MG63 (cell line): ENCODE results near the gene RALGAPA2. TPM values are rescaled to one million over a fixed set of nuclear protein-coding genes. Genes with fewer than 3 reads are reported as not detected.
"Not testable (repeated sequence)": the region's sequence is repeated elsewhere in the genome, so short reads cannot be mapped to it uniquely, and the experiment has no call there.

ENCODE experiments used
- DNase-seq: peaks from one replicate; pipeline ENCODE4 v3.0.0-alpha.2; 2020
- H3K27me3 ChIP-seq: fragments of 250-450 bp; sonication (Bioruptor Pico); 2 replicates; pipeline ENCODE4 v1.5.1; 2020; ENCODE audit warnings: mild to moderate bottlenecking, moderate library complexity
- H3K36me3 ChIP-seq: fragments of 250-450 bp; sonication (Bioruptor Pico); 2 replicates; pipeline ENCODE4 v1.5.1; 2020; ENCODE audit warnings: mild to moderate bottlenecking, moderate library complexity
- H3K4me3 ChIP-seq: fragments of 250-450 bp; sonication (Bioruptor Pico); 2 replicates; pipeline ENCODE4 v1.5.1; 2020; ENCODE audit warnings: mild to moderate bottlenecking, moderate library complexity
- H3K9me3 ChIP-seq: fragments of 250-450 bp; sonication (Bioruptor Pico); 2 replicates; pipeline ENCODE4 v1.5.1; 2020; ENCODE audit warnings: mild to moderate bottlenecking, moderate library complexity
- total RNA-seq: library from RNA; depleted of rRNA; stranded (reverse); fragments of >200 nt; shearing (Covaris generic); gene quantifications from 2 replicates; pipeline ENCODE4 v1.2.3, GENCODE V29; 2014; ENCODE audit warnings: low replicate concordance

RALGAPA2 gene
- total RNA-seq, 1 experiment from 2014 or later: 0.53 TPM

DNA sequence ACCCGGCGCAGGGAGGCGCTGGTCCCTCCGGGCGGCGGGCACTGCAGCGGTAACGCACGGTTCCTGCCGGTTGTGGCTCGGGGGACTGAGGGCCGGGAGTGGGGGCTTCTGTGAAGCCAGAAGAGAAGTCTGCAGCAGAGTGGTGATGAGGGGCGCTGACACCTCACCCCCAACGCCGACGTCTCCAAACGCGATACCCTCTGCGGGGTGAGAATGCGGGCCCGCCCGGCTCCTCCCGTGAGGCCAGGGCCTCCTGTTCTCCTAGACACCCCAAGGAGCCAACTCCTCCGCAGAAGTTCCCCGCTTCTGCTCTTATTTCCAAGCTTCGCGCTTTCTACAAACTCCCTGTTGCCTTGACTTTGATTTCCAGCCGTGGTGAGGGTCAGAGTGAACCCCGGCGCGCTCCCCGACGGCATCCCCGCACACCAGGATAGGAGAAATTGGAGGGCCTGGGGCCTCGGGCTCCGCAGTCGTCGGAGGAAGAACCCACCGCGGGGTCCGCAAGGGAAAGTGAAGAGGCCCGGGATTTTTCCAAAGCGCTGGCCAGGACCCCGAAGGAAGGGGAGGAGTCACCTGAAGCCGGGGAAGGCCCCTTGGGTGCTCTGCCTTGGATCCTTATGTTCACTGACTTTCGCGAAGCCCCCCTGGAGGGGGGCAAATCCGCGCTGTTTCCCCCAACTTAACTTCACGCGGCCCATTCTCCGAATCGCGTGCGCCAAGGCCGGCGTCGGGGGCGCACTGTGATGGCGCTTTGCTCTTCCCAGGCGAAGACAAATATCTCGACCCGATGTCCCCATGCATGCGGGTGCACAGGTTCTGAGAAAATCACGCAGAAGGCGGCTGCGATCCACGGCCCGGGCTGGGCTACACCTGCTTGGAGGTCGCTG is 347.6 kb downstream of the RALGAPA2 start:
- no peak for DNase-seq
- peaks cover 33% of the 10 kb centered on the region for H3K27me3 ChIP-seq

DNA sequence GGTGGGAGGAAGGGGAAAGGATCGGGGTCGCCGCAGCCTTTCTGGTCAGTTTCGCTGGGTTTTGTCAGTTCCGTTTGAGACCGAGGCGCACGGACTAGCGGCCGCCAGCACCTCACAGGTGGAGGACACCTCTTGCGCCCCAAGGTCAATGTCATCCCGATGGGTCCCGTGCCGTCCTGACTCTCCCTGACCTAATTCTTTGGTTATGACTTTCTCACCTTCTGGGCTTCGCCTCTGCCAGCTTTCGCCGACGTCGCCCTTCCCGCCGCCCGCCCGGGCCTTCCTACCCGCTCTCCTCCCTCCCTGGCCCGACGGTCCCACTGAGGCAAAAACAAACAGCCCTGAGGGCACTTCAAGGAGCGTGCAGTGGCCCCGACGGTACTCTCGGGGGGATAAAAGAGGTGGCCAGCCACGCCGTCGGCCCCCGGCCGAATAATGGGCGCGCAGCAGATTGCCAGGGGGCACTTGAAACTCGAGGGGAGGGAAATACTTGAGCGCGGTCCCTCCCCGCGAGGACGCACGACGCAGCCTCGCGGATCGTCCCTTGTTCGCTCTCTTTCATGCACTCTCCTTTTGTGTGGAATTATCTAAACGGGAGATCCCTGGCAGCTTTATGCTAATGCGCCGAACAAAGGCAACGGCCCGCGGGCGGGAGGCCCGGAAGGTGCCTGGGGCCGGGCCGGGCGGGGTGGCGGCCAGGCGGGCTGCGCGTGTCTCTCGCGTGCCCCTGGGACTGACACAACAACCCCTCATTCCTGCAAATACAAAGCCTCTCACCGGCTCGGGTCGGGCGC is 348.4 kb downstream of the RALGAPA2 start:
- DNase-seq: no peak
- Histone ChIP-seq H3K27me3 (peaks cover 28% of the 10 kb centered on the region), H3K9me3 (no peaks in the 10 kb centered on the region), H3K4me3 (no peak overlapping the region), H3K36me3 (no peaks in the 10 kb centered on the region)

More for the DNA sequence above, 347.6 kb downstream of the RALGAPA2 start:
- Histone ChIP-seq H3K9me3 (no peaks in the 10 kb centered on the region), H3K4me3 (no peak overlapping the region), H3K36me3 (no peaks in the 10 kb centered on the region)

DNA sequence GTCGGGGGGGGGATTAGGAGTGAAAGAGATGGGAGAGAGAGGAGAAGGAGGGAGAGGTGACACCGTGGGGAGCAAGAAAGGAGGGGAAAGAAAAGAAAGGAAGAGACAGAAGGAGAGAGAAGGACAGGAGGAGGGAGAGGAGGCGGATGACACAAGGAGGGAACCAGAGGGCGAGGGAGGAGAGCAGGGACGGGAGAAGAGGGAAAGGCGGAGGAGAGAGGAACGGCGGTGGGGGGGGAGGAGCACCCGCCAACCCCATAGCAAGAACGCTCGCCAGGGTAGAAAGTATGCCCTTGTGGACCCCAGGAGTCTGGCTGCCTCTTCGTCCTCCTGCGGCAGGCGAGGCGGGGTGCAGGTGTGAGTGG is 349.0 kb downstream of the RALGAPA2 start:
- H3K27me3 ChIP-seq: peaks cover 28% of the 10 kb centered on the region
- no peaks in the 10 kb centered on the region for H3K9me3 ChIP-seq
- H3K36me3 ChIP-seq: no peaks in the 10 kb centered on the region
- DNase-seq: no peak
- no peak overlapping the region for H3K4me3 ChIP-seq

DNA sequence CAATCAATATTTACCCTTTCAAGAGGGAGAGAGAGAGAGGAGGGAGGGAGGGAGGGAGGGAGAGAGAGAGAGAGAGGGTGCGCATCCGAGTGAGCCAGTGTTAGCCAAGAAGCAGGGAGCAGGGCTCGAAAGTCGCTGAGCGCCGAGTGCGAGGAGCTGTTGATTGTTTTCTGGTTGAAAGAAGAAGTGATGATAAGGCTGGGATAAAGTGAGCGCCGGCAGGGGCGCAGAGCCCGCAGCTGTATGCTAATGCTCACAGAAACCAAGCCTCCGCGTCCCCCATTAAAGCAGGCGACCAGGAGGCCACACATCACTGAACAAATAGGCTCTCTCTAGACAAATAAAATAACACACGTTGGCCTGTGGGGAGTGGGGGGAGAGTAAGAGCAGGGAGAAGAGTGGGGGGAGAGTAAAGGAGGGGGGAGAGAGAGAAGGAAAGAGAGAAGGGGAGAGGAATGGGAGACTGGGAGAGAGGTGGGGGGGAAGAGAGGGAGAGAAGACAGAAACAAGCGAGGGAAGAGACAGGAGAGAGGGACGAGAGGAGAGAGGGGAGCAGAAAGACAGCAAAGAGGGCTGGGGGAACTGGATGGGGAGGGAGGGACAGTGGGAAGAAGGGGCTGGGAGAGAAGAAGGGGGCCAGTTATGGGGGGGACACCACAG is 349.5 kb downstream of the RALGAPA2 start:
- DNase-seq: no peak
- Histone ChIP-seq H3K9me3 (no peaks in the 10 kb centered on the region), H3K27me3 (peaks cover 28% of the 10 kb centered on the region), H3K36me3 (no peaks in the 10 kb centered on the region), H3K4me3 (no peak overlapping the region)

DNA sequence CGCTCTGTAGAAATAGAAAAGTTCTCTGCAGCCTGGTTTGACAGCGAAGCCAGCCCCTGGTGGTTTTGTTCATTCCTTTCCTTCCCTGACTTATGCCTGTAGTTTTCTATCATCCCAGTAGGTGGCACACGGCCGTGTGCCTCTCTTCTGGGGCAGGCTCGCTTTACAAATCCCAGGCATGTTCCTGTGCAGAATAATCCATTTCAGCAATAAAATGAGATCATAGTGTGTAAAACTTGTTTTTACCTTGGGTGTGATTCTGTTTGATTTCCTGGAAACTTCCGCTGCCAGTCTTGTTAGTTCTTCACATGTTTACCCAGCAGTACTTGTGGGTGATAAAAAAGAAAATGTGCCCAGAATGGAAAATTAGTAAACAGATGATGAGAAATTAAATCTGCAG is 352.0 kb downstream of the RALGAPA2 start:
- DNase-seq: no peak
- no peaks in the 10 kb centered on the region for H3K36me3 ChIP-seq
- H3K27me3 ChIP-seq: peaks cover 27% of the 10 kb centered on the region
- no peak overlapping the region for H3K4me3 ChIP-seq
- H3K9me3 ChIP-seq: no peaks in the 10 kb centered on the region

DNA sequence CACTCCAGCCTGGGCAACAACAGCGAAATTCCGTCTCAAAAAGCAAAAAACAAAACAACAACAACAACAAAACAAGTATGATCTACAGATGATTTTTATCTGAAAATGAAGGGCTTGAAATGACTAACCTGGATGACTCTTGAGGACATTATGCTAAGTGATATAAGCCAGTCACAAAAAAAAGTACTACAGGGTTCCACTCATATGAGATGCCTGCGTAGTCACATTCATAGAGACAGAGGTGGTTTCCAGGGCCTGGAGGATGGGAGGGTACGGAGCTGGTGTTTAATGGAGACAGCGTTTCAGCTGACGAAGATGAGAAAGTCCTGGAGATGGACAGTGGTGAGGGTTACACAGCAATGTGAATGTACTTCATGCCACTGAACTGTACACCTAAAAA is 352.8 kb downstream of the RALGAPA2 start:
- DNase-seq: no peak
- Histone ChIP-seq H3K36me3 (no peaks in the 10 kb centered on the region), H3K9me3 (no peaks in the 10 kb centered on the region), H3K4me3 (no peak overlapping the region), H3K27me3 (peaks cover 19% of the 10 kb centered on the region)

DNA sequence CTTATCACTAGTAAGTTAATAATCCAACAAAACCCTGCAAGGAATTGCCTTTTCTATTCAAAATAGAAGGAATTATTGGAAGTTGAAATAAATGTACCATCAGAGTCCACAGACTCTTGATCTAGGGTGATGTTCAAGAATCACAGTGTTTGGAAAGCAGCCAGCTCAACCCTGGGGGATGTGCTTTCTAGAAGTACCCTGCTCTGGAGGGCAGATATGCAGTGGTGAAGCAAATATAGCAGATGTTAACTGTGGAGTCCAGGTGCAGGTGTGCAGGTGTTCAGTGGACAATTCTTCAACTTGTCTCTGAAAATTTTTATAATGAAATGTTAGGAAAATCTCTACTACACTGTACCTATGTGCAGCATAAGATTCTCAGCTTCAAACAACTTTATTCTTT is 353.6 kb downstream of the RALGAPA2 start:
- Histone ChIP-seq H3K4me3 (no peak overlapping the region), H3K27me3 (peaks cover 13% of the 10 kb centered on the region)

DNA sequence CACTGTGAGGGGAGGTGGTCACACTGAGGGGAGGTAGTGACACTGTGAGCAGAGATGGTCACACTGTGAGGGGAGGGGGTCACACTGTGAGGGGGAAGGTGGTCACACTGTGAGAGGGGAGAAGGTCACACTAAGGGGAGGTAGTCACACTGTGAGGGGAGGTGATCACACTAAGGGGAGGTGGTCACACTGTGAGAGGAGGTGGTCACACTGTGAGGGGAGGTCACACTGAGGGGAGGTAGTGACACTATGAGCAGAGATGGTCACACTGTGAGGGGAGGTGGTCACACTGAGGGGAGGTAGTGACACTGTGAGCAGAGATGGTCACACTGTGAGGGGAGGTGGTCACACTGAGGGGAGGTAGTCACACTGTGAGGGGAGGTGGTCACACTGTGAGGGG is 356.9 kb downstream of the RALGAPA2 start:
- H3K27me3 ChIP-seq, H3K9me3 ChIP-seq, H3K4me3 ChIP-seq, DNase-seq, H3K36me3 ChIP-seq: not testable (repeated sequence)

More for the DNA sequence above, 353.6 kb downstream of the RALGAPA2 start:
- H3K9me3 ChIP-seq: no peaks in the 10 kb centered on the region
- no peak for DNase-seq
- H3K36me3 ChIP-seq: no peaks in the 10 kb centered on the region

DNA sequence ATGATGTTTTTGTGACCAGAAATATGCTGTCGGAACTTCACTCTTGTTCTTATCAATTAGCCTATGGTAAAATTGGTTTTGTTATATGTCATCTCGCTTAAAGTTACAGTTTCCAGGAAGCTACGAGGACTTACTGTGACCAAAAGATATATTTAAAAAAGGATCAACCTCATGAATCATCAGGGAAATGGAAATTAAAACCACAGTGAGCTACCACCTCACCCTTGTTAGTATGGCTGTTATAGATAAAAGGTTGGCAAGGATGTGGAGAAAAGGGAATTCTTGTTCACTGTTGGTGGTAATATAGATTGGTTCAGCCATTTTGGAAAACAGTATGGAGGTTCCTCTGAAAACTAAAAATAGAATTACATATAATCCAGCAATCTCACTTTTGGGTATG is 358.9 kb downstream of the RALGAPA2 start:
- no peak for DNase-seq
- no peaks in the 10 kb centered on the region for H3K27me3 ChIP-seq
- no peaks in the 10 kb centered on the region for H3K9me3 ChIP-seq
- no peaks in the 10 kb centered on the region for H3K36me3 ChIP-seq
- H3K4me3 ChIP-seq: no peak overlapping the region

DNA sequence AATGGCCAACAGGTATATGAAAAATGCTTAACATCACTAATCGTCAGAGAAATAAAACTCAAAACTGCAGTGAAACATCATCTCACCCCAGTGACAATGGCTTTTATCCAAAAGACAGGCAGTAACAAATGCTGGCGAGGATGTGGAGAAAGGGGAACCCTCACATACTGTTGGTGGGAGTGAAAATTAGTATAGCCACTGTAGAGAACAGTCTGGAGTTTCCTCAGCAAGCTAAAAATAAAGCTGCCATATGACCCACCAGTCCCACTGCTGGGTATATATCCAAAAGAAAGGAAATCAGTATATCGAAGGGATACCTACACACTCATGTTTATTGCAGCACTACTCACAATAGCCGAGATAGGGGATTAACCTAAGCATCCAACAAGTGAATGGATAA is 368.0 kb downstream of the RALGAPA2 start:
- H3K36me3 ChIP-seq: no peaks in the 10 kb centered on the region
- no peaks in the 10 kb centered on the region for H3K27me3 ChIP-seq
- DNase-seq: no peak
- H3K9me3 ChIP-seq: no peaks in the 10 kb centered on the region
- no peak overlapping the region for H3K4me3 ChIP-seq

DNA sequence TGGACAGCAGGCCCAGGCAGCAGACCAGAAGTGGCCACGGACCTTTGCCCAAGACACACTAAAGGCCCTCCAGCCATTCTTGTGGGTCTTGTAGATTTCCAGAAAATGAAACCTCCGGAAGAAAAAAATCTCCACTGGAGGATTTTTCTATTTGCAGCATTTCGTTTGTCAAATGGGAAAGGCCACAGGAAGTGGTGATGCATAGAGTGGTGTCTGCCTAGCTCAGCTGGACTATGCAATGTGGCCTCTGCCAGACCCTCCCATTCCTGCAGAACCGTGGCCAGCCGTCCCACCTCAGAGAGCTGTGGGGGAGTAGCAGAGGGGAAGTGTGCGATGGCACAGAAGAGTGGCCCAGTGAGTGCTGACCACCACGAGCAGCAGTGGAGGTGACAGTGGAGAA is 368.5 kb downstream of the RALGAPA2 start:
- no peaks in the 10 kb centered on the region for H3K36me3 ChIP-seq
- H3K27me3 ChIP-seq: no peaks in the 10 kb centered on the region
- H3K4me3 ChIP-seq: no peak overlapping the region
- no peaks in the 10 kb centered on the region for H3K9me3 ChIP-seq
- no peak for DNase-seq
